Endothelial cell (in vitro differentiated cells): ENCODE data around the gene CDK14. TPM values are rescaled to one million over a fixed set of nuclear protein-coding genes. Genes with fewer than 3 reads are reported as not detected.

ENCODE experiments used
- DNase-seq: peaks from one replicate; pipeline ENCODE4 v3.0.0; 2021; ENCODE audit warnings: low spot score
- H3K27ac Mint-ChIP-seq: one replicate; pipeline ENCODE4 v1.8.0; 2021; ENCODE audit warnings: mixed read lengths, inconsistent platforms; ENCODE audit not compliant: unreplicated experiment
- H3K27me3 Mint-ChIP-seq: one replicate; pipeline ENCODE4 v1.8.0; 2021; ENCODE audit warnings: mild to moderate bottlenecking, moderate library complexity, mixed read lengths, inconsistent platforms; ENCODE audit not compliant: unreplicated experiment
- H3K36me3 Mint-ChIP-seq: one replicate; pipeline ENCODE4 v1.8.0; 2021; ENCODE audit warnings: mild to moderate bottlenecking, low read depth, mixed read lengths, inconsistent platforms; ENCODE audit not compliant: unreplicated experiment
- H3K4me1 Mint-ChIP-seq: one replicate; pipeline ENCODE4 v1.8.0; 2021; ENCODE audit warnings: mild to moderate bottlenecking, mixed read lengths, inconsistent platforms; ENCODE audit not compliant: unreplicated experiment
- H3K4me3 Mint-ChIP-seq: one replicate; pipeline ENCODE4 v1.8.0; 2021; ENCODE audit warnings: mild to moderate bottlenecking, mixed read lengths, inconsistent platforms; ENCODE audit not compliant: unreplicated experiment
- H3K9me3 Mint-ChIP-seq: one replicate; pipeline ENCODE4 v1.8.0; 2021; ENCODE audit warnings: mixed read lengths, inconsistent platforms; ENCODE audit not compliant: unreplicated experiment
- CTCF ChIP-seq: fragments of 200-600 bp; sonication (generic); IDR thresholded peaks from one replicate; pipeline ENCODE4 v1.5.0; 2021; ENCODE audit warnings: antibody characterized with exemption; ENCODE audit not compliant: unreplicated experiment
- total RNA-seq: library from RNA; stranded (reverse); fragmentation: NEBNext Ultra II Directional; extraction: Animal tissue kit (Norgen Biotek cat#: 25700); gene quantifications from one replicate; pipeline ENCODE4 v1.2.1, GENCODE V29; 2021; ENCODE audit not compliant: unreplicated experiment

CDK14 gene
- total RNA-seq, 1 donor from 2014 or later: 30.2 TPM

- Mint-ChIP-seq H3K4me3 (no peak overlapping the region), H3K27me3 (peaks cover 3% of the 10 kb centered on the region), H3K9me3 (no peaks in the 10 kb centered on the region), H3K27ac (no peak overlapping the region), H3K36me3 (no peaks in the 10 kb centered on the region), H3K4me1 (no peaks in the 10 kb centered on the region)
- no peak for DNase-seq
- no peak for TF ChIP-seq CTCF
These were observed 59.4 kb downstream of the CDK14 start for GRCh38 chr7:90655566-90655965.

GRCh38 chr7:90657481-90657880 is 61.4 kb downstream of the CDK14 start:
- DNase-seq: no peak
- Mint-ChIP-seq H3K36me3 (no peaks in the 10 kb centered on the region), H3K27me3 (peaks cover 3% of the 10 kb centered on the region), H3K27ac (no peak overlapping the region), H3K4me1 (no peaks in the 10 kb centered on the region), H3K9me3 (no peaks in the 10 kb centered on the region), H3K4me3 (no peak overlapping the region)
- TF ChIP-seq CTCF: no peak

- Mint-ChIP-seq H3K9me3 (no peaks in the 10 kb centered on the region), H3K27me3 (peaks cover 3% of the 10 kb centered on the region), H3K4me1 (no peaks in the 10 kb centered on the region), H3K27ac (no peak overlapping the region), H3K36me3 (no peaks in the 10 kb centered on the region), H3K4me3 (no peak overlapping the region)
- DNase-seq: no peak
- TF ChIP-seq CTCF: no peak
These were observed 64.0 kb downstream of the CDK14 start for GRCh38 chr7:90660100-90660499.

DNA sequence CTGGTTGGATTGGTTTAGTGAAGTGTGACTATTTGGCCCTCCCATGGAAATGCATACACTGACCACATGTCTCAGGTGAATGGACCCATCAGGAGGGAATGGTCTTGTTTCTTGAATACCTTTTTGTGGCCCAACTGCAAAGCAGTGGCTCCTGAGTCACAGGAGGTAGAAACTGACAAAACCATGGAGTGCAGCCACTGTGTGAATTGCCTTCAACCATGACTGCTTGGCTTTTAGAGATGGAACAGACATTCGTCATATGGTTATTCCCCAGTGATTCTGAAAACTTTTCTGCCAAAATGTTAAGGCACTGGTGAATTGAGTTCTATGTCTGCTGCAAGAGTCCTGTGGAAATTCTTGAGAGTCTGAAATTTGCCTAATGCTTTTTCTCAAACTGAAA is 64.7 kb downstream of the CDK14 start:
- DNase-seq: no peak
- H3K9me3 Mint-ChIP-seq: no peaks in the 10 kb centered on the region
- H3K27ac Mint-ChIP-seq: no peak overlapping the region
- H3K36me3 Mint-ChIP-seq: no peaks in the 10 kb centered on the region
- no peak for TF ChIP-seq CTCF
- peaks cover 3% of the 10 kb centered on the region for H3K27me3 Mint-ChIP-seq
- no peak overlapping the region for H3K4me3 Mint-ChIP-seq
- no peaks in the 10 kb centered on the region for H3K4me1 Mint-ChIP-seq

GRCh38 chr7:90661290-90662151 is 65.4 kb downstream of the CDK14 start:
- Mint-ChIP-seq H3K4me3 (no peak overlapping the region), H3K4me1 (no peaks in the 10 kb centered on the region), H3K27me3 (peaks cover 3% of the 10 kb centered on the region), H3K27ac (no peak overlapping the region), H3K9me3 (no peaks in the 10 kb centered on the region), H3K36me3 (no peaks in the 10 kb centered on the region)
- no peak for DNase-seq
- no peak for TF ChIP-seq CTCF
